HEK293 (cell line): ENCODE measurements around the gene TEAD4.

Source experiments
- CTCF ChIA-PET: fragments of 350-600 bp; formaldehyde crosslinking; extraction: SDS; loops from one replicate; lab custom pipeline; 2021; ENCODE audit warnings: antibody characterized with exemption; lab: Yijun Ruan, JAX
- POLR2A ChIA-PET: fragments of 300-600 bp; formaldehyde crosslinking; extraction: SDS; loops from one replicate; lab custom pipeline; 2020; ENCODE audit warnings: antibody characterized with exemption, inconsistent platforms; lab: Yijun Ruan, JAX
- H3K27ac ChIP-seq: fragments of 200-500 bp; sonication (Bioruptor generic); 2 replicates; pipeline ENCODE4 v1.5.1; 2014; ENCODE audit warnings: low read depth, low read length, control low read depth, inconsistent platforms; ENCODE audit errors: extremely low read depth
- H3K36me3 ChIP-seq, 2 experiments: fragments of 200-500 bp in 1 of 2; sonication (Bioruptor generic) in 1 of 2; 1 replicate in 1 of 2; 2 replicates in 1 of 2; pipeline ENCODE4 v1.5.1; 2014 to 2017; ENCODE audit warnings: inconsistent platforms in 2 of 2, low read length in 2 of 2; ENCODE audit not compliant: control insufficient read depth in 2 of 2, insufficient read depth in 1 of 2
- H3K4me1 ChIP-seq: fragments of 200-500 bp; sonication (Bioruptor generic); 2 replicates; pipeline ENCODE4 v1.5.1; 2014; ENCODE audit warnings: mild to moderate bottlenecking, low read length, inconsistent platforms; ENCODE audit not compliant: control insufficient read depth, insufficient read depth
- H3K4me3 ChIP-seq: 2 replicates; pipeline ENCODE4 v1.5.1; 2011; ENCODE audit warnings: low read depth, mild to moderate bottlenecking, control low read depth, low read length, moderate library complexity
- H3K9me3 ChIP-seq: fragments of 200-500 bp; sonication (Bioruptor generic); 2 replicates; pipeline ENCODE4 v1.5.1; 2014; ENCODE audit warnings: low read depth, low read length, inconsistent platforms; ENCODE audit not compliant: control insufficient read depth, insufficient read depth
- IKZF3 ChIP-seq: fragments of 450-650 bp; IDR thresholded peaks from 2 replicates; pipeline ENCODE4 v1.5.0; 2018; ENCODE audit warnings: missing biosample characterization, mild to moderate bottlenecking, missing genetic modification characterization, moderate library complexity
- KLF9 ChIP-seq: fragments of 450-650 bp; formaldehyde crosslinking; IDR thresholded peaks from 2 replicates; pipeline ENCODE4 v1.5.1; 2016; ENCODE audit warnings: missing biosample characterization, missing genetic modification characterization, low read depth
- MYNN ChIP-seq: fragments of 450-650 bp; formaldehyde crosslinking; IDR thresholded peaks from 2 replicates; pipeline ENCODE4 v1.5.1; 2016; ENCODE audit warnings: missing biosample characterization, missing genetic modification characterization, borderline replicate concordance
- PATZ1 ChIP-seq: fragments of 450-650 bp; formaldehyde crosslinking; IDR thresholded peaks from 2 replicates; pipeline ENCODE4 v1.5.1; 2016; ENCODE audit warnings: missing biosample characterization, missing genetic modification characterization
- PRDM1 ChIP-seq: fragments of 450-650 bp; formaldehyde crosslinking; IDR thresholded peaks from 2 replicates; pipeline ENCODE4; 2016; ENCODE audit warnings: missing biosample characterization, missing genetic modification characterization
- PRDM10 ChIP-seq: fragments of 450-650 bp; formaldehyde crosslinking; IDR thresholded peaks from 2 replicates; pipeline ENCODE4 v1.5.1; 2016; ENCODE audit warnings: missing biosample characterization, missing genetic modification characterization
- PRDM6 ChIP-seq: fragments of 450-650 bp; formaldehyde crosslinking; IDR thresholded peaks from 2 replicates; pipeline ENCODE4 v1.5.1; 2017; ENCODE audit warnings: missing biosample characterization, missing genetic modification characterization
- SCRT2 ChIP-seq: fragments of 450-650 bp; formaldehyde crosslinking; IDR thresholded peaks from 2 replicates; pipeline ENCODE4 v1.5.1; 2016; ENCODE audit warnings: missing biosample characterization, missing genetic modification characterization
- SETDB1 ChIP-seq: IDR thresholded peaks from one replicate; pipeline ENCODE4 v1.6.1; 2017; ENCODE audit warnings: mild to moderate bottlenecking, low read length, moderate library complexity, mixed read lengths; ENCODE audit not compliant: insufficient read length
- TRIM28 ChIP-seq: IDR thresholded peaks from 2 replicates; pipeline ENCODE4 v1.6.1; 2011; ENCODE audit warnings: low read length, control low read depth, borderline replicate concordance
- WT1 ChIP-seq: fragments of 450-650 bp; formaldehyde crosslinking; IDR thresholded peaks from 2 replicates; pipeline ENCODE4 v1.5.1; 2016; ENCODE audit warnings: missing biosample characterization, missing genetic modification characterization
- ZBTB7A ChIP-seq: fragments of 450-650 bp; formaldehyde crosslinking; IDR thresholded peaks from 2 replicates; pipeline ENCODE4 v1.5.1; 2016; ENCODE audit warnings: low read depth, missing biosample characterization, missing genetic modification characterization
- ZFHX2 ChIP-seq: fragments of 450-650 bp; formaldehyde crosslinking; conservative IDR thresholded peaks from 2 replicates; pipeline ENCODE4 v1.5.1; 2016; ENCODE audit warnings: missing biosample characterization, missing genetic modification characterization
- ZFP41 ChIP-seq: fragments of 450-650 bp; formaldehyde crosslinking; IDR thresholded peaks from 2 replicates; pipeline ENCODE4 v1.5.1; 2016; ENCODE audit warnings: missing biosample characterization, missing genetic modification characterization, borderline replicate concordance
- ZIC2 ChIP-seq: fragments of 450-650 bp; formaldehyde crosslinking; IDR thresholded peaks from 2 replicates; pipeline ENCODE4 v1.5.1; 2016; ENCODE audit warnings: missing biosample characterization, missing genetic modification characterization
- ZNF112 ChIP-seq: fragments of 450-650 bp; formaldehyde crosslinking; IDR thresholded peaks from 2 replicates; pipeline ENCODE4 v1.5.0; 2017; ENCODE audit warnings: missing biosample characterization, missing genetic modification characterization
- ZNF175 ChIP-seq: fragments of 450-650 bp; formaldehyde crosslinking; IDR thresholded peaks from 2 replicates; pipeline ENCODE4 v1.5.1; 2016; ENCODE audit warnings: missing biosample characterization, missing genetic modification characterization
- ZNF211 ChIP-seq: fragments of 450-650 bp; formaldehyde crosslinking; IDR thresholded peaks from 2 replicates; pipeline ENCODE4 v1.5.1; 2016; ENCODE audit warnings: low read depth, missing biosample characterization, missing genetic modification characterization
- ZNF26 ChIP-seq: fragments of 450-650 bp; formaldehyde crosslinking; IDR thresholded peaks from 2 replicates; pipeline ENCODE4 v1.5.1; 2016; ENCODE audit warnings: missing biosample characterization, missing genetic modification characterization
- ZNF341 ChIP-seq: fragments of 450-650 bp; formaldehyde crosslinking; IDR thresholded peaks from 2 replicates; pipeline ENCODE4; 2016; ENCODE audit warnings: low read depth, missing biosample characterization, missing genetic modification characterization
- ZNF350 ChIP-seq: fragments of 450-650 bp; formaldehyde crosslinking; IDR thresholded peaks from 2 replicates; pipeline ENCODE4 v1.5.0; 2017; ENCODE audit warnings: missing biosample characterization, mild to moderate bottlenecking, missing genetic modification characterization
- ZNF394 ChIP-seq: fragments of 450-650 bp; formaldehyde crosslinking; IDR thresholded peaks from 2 replicates; pipeline ENCODE4 v1.5.1; 2016; ENCODE audit warnings: missing biosample characterization, missing genetic modification characterization, mild to moderate bottlenecking, moderate library complexity, borderline replicate concordance
- ZNF416 ChIP-seq: fragments of 450-650 bp; formaldehyde crosslinking; IDR thresholded peaks from 2 replicates; pipeline ENCODE4 v1.5.1; 2016; ENCODE audit warnings: missing biosample characterization, missing genetic modification characterization
- ZNF549 ChIP-seq: fragments of 450-650 bp; IDR thresholded peaks from 2 replicates; pipeline ENCODE4 v1.5.1; 2018; ENCODE audit warnings: missing biosample characterization, missing genetic modification characterization, mild to moderate bottlenecking, inconsistent platforms, moderate library complexity
- ZNF580 ChIP-seq: fragments of 450-650 bp; formaldehyde crosslinking; IDR thresholded peaks from 2 replicates; pipeline ENCODE4 v1.5.1; 2016; ENCODE audit warnings: missing biosample characterization, missing genetic modification characterization
- ZNF596 ChIP-seq: fragments of 450-650 bp; IDR thresholded peaks from 2 replicates; pipeline ENCODE4 v1.5.0; 2018; ENCODE audit warnings: missing biosample characterization, mild to moderate bottlenecking, missing genetic modification characterization, moderate library complexity
- ZNF677 ChIP-seq: fragments of 450-650 bp; IDR thresholded peaks from 2 replicates; pipeline ENCODE4 v1.5.0; 2018; ENCODE audit warnings: missing biosample characterization, mild to moderate bottlenecking, missing genetic modification characterization, moderate library complexity
- ZNF843 ChIP-seq: fragments of 450-650 bp; formaldehyde crosslinking; IDR thresholded peaks from 2 replicates; pipeline ENCODE4 v1.5.1; 2016; ENCODE audit warnings: missing biosample characterization, missing genetic modification characterization

TEAD4 gene

GRCh38 chr12:3022961-3023360 lies 63.8 kb downstream of the TEAD4 start:
- TF ChIP-seq KLF9 (no peak), ZNF350 (tag by site-specific recombination) (no peak), ZNF394 (no peak), ZNF677 (tag by site-specific recombination) (no peak), PRDM1 (tag by site-specific recombination) (no peak), ZNF341 (no peak), ZNF175 (tag by site-specific recombination) (no peak), PRDM10 (tag by site-specific recombination) (no peak), ZFHX2 (tag by site-specific recombination) (no peak), ZFP41 (no peak), ZNF416 (no peak), ZNF580 (tag by site-specific recombination) (no peak), ZNF112 (tag by site-specific recombination) (no peak), ZBTB7A (tag by site-specific recombination) (no peak), ZNF26 (tag by site-specific recombination) (no peak), PATZ1 (tag by site-specific recombination) (no peak), ZNF211 (no peak), ZNF549 (no peak)
- ChIA-PET CTCF (interaction anchor here (0.6 to 2.8 kb wide), 3 partner anchors 11 to 138 kb away, joined by 4 to 7 read pairs (median 4); no protein-coding TSS in a partner anchor), POLR2A (no interaction called here)
- H3K9me3 ChIP-seq: no peaks in the 10 kb centered on the region
- no peak overlapping the region for H3K27ac ChIP-seq
- H3K4me3 ChIP-seq: no peak overlapping the region
- peaks cover 0 to 16% of the 10 kb centered on the region in 2 experiments; a peak in 2 of 3 replicates for H3K36me3 ChIP-seq
- no peaks in the 10 kb centered on the region for H3K4me1 ChIP-seq

GRCh38 chr12:3028108-3028507 lies 68.9 kb downstream of the TEAD4 start:
- H3K4me1 ChIP-seq: no peaks in the 10 kb centered on the region
- POLR2A ChIA-PET: no interaction called here
- H3K36me3 ChIP-seq: peaks cover 0 to 15% of the 10 kb centered on the region in 2 experiments; a peak in 2 of 3 replicates
- H3K4me3 ChIP-seq: no peak overlapping the region
- H3K9me3 ChIP-seq: no peaks in the 10 kb centered on the region
- CTCF ChIA-PET: no interaction called here
- no peak overlapping the region for H3K27ac ChIP-seq
- TF ChIP-seq PRDM6 (tag by site-specific recombination) (no peak), ZIC2 (tag by site-specific recombination) (no peak), WT1 (tag by site-specific recombination) (no peak), ZNF596 (no peak), SCRT2 (tag by site-specific recombination) (no peak), SETDB1 (no peak), MYNN (tag by site-specific recombination) (no peak), IKZF3 (tag by site-specific recombination) (no peak), TRIM28 (no peak), ZNF394 (no peak), ZNF843 (no peak)
